ENCODE measurements around the gene ST3GAL4. TPM values are rescaled to one million over a fixed set of nuclear protein-coding genes. Genes with fewer than 3 reads are reported as not detected.
A peak's percentile ranks its signal among the peaks of the same experiment; 100 is the strongest.
"Not testable (repeated sequence)": the region's sequence is repeated elsewhere in the genome, so short reads cannot be mapped to it uniquely, and the experiment has no call there.

The ST3GAL4 gene
- total RNA-seq, 1 donor from 2014 or later = 61.4 TPM

- TF ChIP-seq CTCF (IDR thresholded peaks at IDR 0.05) = no peak
- Histone ChIP-seq H3K27me3 (no peaks in the 10 kb centered on the region), H3K4me1 (peaks cover 14 to 29% of the 10 kb centered on the region in 2 donors), H3K36me3 (peaks cover 14 to 25% of the 10 kb centered on the region in 2 donors), H3K27ac (peak overlapping the region; percentile 61 to 69), H3K4me3 (no peak overlapping the region), H3K9me3 (no peaks in the 10 kb centered on the region)
- intact Hi-C loops (cut with DNase I) = no loop called here
- DNase-seq (ENCODE audit: low spot score in 2 of 2) = no peak
These were observed 10.2 kb upstream of the ST3GAL4 start for GRCh38 chr11:126345283-126345682.

GRCh38 chr11:126345759-126346585 lies 9.5 kb upstream of the ST3GAL4 start:
- Histone ChIP-seq H3K27me3 (no peaks in the 10 kb centered on the region), H3K4me3 (no peak overlapping the region), H3K9me3 (no peaks in the 10 kb centered on the region), H3K27ac (peak overlapping the region; percentile 61 to 69), H3K36me3 (peaks cover 14 to 25% of the 10 kb centered on the region in 2 donors), H3K4me1 (peaks cover 14 to 29% of the 10 kb centered on the region in 2 donors)
- peak in 1 of 2 donors; percentile 78 for DNase-seq (ENCODE audit: low spot score in 2 of 2)
- no peak for TF ChIP-seq CTCF (IDR thresholded peaks at IDR 0.05)
- intact Hi-C loops (cut with DNase I) = no loop called here

DNA sequence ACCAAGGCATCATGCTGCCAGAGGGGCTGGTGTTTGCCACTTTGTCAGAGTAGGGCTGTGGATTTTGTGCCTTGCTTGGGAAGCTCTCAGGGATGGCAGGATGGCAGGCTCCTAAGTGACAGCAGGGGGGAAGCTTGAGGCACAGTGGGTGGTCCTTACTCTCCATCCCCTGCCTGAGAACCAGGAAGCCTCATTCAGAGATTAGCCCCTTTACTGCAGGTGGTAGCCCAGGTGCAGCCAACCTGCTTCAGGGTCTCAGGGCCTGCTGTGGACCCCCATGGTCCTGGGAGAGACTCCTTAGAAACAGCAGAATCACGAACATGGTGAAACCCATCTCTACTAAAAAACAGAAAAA lies 8.9 kb upstream of the ST3GAL4 start:
- H3K27ac ChIP-seq = peak overlapping the region; percentile 61 to 69
- intact Hi-C loops (cut with DNase I) = no loop called here
- TF ChIP-seq CTCF (IDR thresholded peaks at IDR 0.05) = no peak
- no peak overlapping the region for H3K4me3 ChIP-seq
- H3K36me3 ChIP-seq = peaks cover 14 to 25% of the 10 kb centered on the region in 2 donors
- no peaks in the 10 kb centered on the region for H3K27me3 ChIP-seq
- no peaks in the 10 kb centered on the region for H3K9me3 ChIP-seq
- peaks cover 14 to 35% of the 10 kb centered on the region in 2 donors for H3K4me1 ChIP-seq
- DNase-seq (ENCODE audit: low spot score in 2 of 2) = no peak

DNA sequence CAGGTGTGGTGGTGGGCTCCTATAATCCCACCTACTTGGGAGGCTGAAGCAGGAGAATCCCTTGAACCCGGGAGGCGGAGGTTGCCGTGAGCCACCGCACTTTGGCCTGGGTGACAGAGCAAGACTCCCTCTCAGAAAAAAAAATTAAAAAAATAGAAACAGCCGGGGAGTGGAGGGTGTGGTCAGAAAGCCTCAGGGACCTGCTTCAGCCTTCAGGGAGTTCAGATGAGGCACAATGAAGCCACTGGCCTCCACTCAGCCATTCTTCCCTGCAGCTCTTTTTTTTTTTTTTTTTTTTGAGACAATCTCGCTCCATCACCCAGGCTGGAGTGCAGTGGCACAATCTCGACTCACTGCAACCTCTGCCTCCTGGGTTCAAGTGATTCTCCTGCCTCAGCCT lies 8.5 kb upstream of the ST3GAL4 start:
- intact Hi-C loops (cut with DNase I) = not testable (repeated sequence)

DNA sequence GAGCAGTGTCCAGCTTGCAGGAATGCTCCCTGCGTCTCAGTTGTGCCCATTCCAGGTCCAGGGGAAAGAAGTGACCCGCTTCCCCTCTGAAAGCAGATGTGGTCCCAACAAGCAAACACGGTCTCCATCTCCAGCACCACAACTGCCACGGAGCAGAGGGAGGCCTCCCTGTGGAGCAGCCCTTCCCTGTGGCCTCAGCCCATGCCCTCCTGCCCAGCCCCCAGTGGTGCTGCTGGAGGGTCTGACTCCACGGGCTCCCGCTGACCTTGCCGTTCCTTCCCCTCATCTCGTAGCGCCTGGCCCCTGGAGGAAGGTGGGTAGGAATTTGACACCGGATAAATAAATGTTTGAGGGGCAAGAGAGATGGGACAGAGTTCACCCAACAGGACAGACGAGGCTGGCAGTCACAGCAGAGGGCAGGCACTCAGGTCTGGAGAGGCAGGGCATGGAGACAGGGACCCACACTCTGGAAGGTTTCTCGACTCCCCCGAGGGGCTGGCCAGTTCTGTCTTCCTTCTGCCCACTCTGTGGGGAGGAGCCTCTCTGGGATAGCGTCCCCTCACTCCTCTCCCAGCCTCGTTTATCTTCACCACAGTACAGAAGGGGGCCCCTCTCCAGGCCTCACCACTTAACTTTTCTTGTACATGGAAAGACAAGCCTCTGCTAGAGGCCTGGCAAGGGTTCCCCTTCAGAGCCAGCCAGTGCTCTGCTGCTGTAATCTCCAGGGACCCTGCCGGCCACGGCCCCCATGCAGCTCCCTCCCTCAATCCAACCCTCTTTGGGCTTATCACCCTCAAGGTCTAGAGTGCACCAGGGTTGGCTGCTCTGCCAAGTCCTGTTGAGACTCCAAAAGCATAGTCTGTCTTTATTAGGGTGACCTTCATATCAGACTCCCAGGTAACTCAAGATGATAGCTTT lies 7.5 kb upstream of the ST3GAL4 start:
- H3K27ac ChIP-seq = peak overlapping the region; percentile 44 to 75
- no peaks in the 10 kb centered on the region for H3K27me3 ChIP-seq
- TF ChIP-seq CTCF (IDR thresholded peaks at IDR 0.05) = no peak
- H3K9me3 ChIP-seq = no peaks in the 10 kb centered on the region
- no peak for DNase-seq (ENCODE audit: low spot score in 2 of 2)
- no peak overlapping the region for H3K4me3 ChIP-seq
- peaks cover 20 to 45% of the 10 kb centered on the region in 2 donors for H3K4me1 ChIP-seq
- H3K36me3 ChIP-seq = peaks cover 9 to 16% of the 10 kb centered on the region in 2 donors
- intact Hi-C loops (cut with DNase I) = loop anchor here (2.0 kb wide), 1 partner anchor 37 kb away; no protein-coding TSS in a partner anchor

More for the DNA sequence above, 8.5 kb upstream of the ST3GAL4 start:
- H3K9me3 ChIP-seq; DNase-seq (ENCODE audit: low spot score in 2 of 2); H3K4me3 ChIP-seq; H3K27me3 ChIP-seq: not testable (repeated sequence)
- peaks cover 14 to 39% of the 10 kb centered on the region in 2 donors for H3K4me1 ChIP-seq
- H3K27ac ChIP-seq = peak overlapping the region; percentile 61 to 69
- H3K36me3 ChIP-seq = peaks cover 14 to 25% of the 10 kb centered on the region in 2 donors

All from ascending aorta (tissue), 2 donors.